Ramos (cell line): ENCODE data around the gene DVL3.
"Not testable (repeated sequence)": the region's sequence is repeated elsewhere in the genome, so short reads cannot be mapped to it uniquely, and the experiment has no call there.

ENCODE experiments used
- in situ Hi-C: fragments of 300-500 bp; cut with MboI; formaldehyde crosslinking; loops from one replicate; pipeline ENCODE4 v1.14.3; 2022; ENCODE audit warnings: low sequenced_read_pairs; ENCODE audit not compliant: unreplicated experiment

Gene DVL3

DNA sequence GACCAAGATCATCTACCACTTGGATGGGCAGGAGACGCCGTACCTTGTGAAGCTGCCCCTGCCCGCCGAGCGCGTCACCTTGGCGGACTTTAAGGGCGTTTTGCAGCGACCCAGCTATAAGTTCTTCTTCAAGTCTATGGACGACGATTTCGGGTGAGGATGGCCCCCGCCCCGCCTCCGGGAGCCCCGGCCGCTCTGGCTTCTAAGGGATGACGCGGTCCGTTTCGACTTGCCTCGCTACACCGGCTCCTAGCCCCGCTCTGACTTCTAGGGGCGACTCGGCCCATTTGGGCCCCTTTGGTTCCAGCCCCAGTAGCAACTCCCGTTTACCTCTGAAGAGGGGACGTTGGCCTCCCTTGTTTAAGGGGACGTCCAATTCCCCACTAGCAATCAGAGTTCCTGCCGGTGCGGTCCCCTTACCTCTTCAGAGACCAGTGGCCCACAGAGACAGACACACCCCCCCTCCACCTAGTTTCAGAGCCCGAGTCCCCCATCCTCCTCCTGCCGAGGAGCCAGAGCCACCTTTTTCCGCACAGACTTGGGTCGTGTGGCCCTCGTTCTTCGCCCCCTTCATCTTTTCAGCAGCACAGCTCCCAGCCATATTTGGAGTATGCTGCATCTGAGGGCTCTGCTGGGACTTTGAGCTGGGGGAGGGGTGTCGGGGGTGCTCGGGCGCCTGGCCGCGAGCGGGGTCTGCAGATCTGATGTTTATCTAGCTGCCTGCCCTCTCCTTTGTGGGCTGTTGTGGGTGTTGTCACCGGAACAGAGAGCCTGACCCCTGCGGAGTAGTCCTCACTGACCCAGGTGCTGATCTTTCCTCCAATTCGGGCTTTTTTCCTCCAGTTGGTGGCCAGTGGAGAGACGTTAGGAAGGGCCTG lies 706 bp downstream of the DVL3 start:
- in situ Hi-C loops: no loop called here

DNA sequence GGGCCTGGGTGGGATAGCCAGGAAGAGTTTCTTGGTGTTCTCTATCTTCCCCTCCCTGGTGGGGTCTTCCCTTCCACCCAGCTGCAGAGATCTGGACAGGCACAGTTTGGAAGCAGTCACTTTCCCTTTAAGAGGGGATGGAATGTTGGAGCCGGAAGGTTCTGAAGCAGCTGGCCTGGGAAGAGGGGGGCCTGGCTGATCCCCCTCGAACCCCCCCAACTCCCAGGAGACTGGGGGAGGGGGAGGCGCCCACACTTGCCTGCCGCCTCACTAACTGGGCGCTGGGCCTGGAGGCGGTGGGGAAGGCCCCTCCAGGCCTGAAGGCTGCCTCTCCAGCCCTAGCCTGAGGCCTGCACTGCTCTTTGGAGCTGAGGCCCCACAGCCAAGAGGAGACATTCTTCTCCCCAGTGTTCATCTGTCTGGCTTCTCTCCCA lies 1.4 kb downstream of the DVL3 start:
- in situ Hi-C loops: no loop called here

DNA sequence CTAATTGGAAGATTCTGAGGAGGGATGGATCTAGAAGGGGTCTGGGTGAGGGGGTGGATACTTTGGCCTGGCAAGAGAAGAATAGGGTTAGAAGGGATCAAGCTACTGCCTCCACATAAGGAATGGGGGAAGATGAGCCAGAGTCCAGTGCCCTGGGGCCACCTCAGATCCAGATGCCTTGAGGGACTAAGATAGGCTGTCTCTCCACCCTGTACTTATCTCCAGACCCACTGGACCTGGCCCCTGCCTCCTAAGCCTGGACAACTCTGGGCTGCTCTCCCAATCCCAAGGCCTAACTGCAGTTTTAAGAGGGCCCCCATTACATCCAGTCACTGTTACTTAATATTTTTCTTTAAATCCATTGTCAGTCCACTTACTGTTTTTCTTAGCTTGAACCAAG lies 2.0 kb downstream of the DVL3 start:
- in situ Hi-C loops: no loop called here

DNA sequence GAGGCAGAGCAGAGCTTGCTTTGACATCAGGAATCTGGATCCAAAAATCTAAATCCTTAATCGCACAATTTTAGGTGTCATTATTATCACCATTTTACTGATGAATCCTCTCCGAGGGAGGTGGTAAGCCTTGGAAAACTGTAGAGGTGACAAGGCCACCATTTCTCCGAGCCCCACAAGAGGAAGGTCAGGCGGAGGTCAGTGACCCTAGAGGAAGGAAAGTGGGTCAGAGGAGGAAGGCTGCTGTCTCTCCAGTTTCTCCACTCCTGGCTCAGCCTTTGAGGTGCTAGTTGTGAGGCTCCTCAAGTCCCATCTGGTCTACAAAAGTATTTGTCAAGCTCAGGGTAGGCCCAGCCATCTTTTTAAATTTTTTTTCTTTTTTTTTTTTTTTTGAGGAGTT lies 3.2 kb downstream of the DVL3 start:
- in situ Hi-C loops: no loop called here

DNA sequence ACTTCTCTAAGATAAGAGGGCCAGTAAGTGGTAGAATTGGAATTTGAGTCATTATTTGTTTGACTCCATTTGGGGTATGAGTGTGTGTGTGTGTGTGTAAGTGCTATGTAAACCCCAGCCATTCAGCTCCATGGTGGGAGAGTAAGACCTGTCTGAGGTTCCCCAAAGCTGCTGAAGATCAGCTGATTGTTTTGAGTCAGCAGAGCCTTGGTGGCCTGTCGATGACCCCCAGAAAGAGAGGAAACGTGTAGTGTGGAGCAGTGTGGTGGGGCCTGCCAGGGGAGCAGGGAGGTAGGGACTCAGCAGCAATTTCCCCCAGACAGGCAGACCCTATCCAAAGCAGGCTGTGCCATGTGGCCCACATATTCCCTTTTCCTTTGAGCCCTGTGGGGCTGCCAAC lies 5.3 kb downstream of the DVL3 start:
- in situ Hi-C loops: no loop called here

DNA sequence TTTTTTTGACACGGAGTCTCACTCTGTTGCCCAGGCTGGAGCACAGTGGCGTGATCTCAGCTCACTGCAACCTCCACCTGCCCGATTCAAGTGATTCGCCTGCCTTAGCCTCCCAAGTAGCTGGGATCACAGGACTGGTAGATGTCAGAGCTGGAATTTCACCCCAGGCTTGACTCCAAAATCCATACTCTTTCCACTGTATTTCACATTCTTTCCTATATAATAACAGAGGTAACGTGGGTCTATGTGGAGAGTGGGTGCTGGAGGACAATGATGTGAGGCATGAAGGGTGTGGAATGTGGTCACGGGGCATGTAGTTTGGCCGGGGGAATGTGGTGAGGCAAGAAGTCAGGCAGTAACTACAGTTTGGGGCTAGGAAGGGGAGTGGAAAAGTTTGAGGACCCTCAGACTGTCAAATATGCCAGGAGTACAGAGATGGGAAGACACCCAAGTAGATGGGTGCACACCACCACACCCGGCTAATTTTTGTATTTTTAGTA lies 7.4 kb downstream of the DVL3 start:
- in situ Hi-C loops: not testable (repeated sequence)

DNA sequence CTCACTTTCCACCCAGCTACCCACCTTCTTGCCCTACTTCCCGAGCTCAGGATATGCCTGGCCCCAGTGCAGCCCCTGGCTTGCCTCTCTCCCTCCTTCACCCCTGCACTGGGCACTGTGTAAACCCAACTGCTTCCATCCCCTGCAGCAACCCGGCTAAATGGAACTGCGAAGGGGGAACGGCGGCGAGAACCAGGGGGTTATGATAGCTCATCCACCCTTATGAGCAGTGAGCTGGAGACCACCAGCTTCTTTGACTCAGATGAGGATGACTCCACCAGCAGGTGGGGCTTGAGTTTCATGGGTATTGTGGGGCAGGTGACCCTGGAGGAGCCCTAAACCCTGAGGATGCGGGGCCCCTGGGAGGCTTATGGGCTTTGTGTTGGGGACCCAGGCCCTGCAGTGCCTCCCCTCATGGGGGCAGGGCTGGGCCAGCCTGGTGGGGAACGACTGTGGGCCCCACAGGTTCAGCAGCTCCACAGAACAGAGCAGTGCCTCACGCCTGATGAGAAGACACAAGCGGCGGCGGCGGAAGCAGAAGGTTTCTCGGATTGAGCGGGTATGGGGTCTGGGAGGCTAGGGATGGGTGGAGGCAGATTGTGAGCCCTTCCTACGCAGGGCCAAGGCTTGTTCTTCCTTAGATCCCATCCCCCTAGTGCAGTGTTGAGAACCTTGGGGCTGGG lies 9.6 kb downstream of the DVL3 start:
- in situ Hi-C loops: no loop called here

DNA sequence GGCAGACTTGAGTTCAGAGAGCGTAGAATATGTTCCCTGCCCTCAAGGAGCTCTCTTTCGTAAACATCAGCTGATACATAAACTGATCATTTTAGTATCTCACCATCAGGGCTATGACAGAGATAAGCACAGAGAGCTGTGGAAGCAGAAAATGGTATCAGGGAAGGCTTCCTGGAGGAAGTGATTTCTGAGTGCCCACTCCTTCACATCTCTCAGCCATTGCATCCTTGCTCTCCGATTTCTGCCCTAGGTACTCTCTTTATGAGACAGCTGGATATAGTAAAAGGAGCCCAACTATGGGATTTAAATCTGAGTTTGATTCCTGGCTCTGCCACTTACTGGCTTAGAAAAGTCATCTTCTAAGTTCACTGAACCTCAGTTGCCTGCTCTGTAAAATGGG lies 10.4 kb downstream of the DVL3 start:
- in situ Hi-C loops: no loop called here

DNA sequence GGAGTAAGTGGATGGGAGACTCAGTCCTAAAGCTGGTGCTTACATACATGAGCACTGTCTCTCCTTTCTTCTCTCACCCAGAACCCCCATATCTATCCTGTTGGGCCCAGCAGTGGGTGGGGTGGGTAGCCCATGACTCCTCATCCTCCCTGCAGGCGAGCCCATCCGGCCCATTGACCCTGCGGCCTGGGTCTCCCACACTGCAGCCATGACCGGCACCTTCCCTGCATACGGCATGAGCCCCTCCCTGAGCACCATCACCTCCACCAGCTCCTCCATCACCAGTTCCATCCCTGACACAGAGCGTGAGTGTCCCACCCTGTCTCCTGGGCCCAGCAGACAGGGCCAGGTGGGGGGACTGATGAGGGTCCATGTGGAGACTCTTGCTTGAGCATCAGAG lies 11.5 kb downstream of the DVL3 start:
- in situ Hi-C loops: no loop called here

DNA sequence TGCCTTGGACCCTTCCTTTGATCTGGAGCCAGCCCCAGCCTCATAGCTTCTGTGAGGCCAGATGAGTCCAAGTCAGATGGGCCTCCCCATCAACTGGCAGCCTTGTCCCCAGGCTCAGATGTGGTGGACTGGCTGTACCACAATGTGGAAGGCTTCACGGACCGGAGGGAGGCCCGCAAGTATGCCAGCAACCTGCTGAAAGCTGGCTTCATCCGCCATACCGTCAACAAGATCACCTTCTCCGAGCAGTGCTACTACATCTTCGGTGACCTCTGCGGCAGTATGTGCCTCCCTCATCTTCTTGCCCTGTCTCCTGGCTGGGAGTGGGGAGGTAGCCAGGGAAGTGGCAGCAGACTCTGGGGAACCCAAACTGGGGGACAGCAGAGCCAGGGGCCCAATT lies 12.6 kb downstream of the DVL3 start:
- in situ Hi-C loops: no loop called here

DNA sequence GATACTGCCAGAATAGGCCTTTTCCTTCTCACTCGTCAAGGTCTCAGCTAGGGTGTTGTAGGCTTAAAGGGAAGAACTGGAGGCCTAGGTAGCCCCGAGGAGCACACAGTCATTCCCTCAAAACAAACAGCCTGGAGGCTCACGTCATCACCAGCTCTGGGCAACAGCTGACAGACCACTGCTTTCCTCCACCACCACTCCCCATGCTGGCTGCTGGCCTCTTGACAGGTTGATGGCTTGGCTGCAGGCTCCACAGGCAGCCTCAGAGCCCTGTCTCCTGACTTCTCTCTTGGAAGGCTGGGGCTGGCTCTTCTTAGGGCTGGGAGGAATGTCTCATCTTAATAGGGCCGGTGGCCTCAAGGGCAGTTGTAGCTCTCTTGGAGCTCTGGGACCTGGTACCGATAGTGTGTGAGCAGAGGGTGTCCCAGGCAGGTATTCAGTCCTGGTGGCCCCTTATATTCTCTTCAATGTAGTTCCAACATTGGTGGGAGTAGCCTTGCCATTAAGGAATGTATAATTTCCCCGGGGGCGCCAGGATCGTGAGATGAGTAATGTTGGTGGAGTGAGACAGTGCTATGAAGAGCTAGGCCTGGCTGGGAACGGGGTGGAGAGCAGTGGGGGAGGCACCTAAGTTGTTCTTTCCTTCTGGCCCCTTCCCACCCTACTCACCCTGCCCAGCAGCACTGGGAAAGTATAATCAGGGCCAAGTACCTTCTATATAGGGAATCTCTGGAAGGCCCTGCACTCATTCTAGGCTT lies 13.4 kb downstream of the DVL3 start:
- in situ Hi-C loops: no loop called here

DNA sequence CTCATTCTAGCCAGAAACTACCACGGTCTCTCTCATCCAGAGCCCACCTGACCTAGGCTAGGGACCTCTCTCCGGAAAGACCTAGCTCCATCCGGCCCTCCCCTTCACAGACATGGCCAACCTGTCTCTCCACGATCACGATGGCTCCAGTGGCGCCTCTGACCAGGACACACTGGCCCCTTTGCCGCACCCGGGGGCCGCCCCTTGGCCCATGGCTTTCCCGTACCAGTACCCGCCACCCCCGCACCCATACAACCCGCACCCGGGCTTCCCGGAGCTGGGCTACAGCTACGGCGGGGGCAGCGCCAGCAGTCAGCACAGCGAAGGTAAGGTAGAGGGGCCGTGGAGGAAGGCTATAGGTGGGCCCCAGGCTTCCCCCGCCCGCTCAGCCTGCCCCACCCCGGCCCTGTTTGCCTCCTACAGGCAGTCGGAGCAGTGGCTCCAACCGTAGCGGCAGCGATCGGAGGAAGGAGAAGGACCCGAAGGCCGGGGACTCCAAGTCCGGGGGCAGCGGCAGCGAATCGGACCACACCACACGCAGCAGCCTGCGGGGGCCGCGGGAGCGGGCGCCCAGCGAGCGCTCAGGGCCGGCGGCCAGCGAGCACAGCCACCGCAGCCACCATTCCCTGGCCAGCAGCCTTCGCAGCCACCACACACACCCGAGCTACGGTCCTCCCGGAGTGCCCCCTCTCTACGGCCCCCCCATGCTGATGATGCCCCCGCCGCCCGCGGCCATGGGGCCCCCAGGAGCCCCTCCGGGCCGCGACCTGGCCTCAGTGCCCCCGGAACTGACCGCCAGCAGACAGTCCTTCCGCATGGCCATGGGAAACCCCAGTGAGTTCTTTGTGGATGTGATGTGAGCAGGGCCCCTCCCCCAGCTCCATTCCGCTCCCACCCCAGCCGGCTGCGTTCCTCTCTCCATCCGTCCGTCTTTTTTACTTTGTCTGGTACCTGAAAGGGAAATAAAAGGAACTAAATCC lies 15.0 kb downstream of the DVL3 start:
- in situ Hi-C loops: no loop called here

DNA sequence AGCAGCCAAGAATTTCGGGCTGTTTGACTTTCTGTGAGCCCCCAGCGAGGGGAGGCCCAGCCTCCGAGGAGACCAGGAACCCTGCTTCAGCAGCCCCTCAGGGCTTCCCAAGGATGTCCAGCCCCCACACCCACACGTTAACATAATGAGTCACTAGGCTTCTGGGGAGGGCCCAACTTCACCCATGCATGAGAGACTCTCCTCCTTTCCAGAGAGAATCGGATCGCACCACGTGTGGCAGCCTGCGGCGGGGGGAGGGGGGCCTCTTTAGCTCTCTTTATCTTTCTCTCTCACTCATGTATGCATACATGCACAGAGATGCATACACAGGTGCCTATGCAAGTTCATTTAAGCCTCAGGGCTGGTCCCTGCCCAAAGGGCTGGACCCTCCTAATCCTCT lies 16.4 kb downstream of the DVL3 start:
- in situ Hi-C loops: no loop called here

DNA sequence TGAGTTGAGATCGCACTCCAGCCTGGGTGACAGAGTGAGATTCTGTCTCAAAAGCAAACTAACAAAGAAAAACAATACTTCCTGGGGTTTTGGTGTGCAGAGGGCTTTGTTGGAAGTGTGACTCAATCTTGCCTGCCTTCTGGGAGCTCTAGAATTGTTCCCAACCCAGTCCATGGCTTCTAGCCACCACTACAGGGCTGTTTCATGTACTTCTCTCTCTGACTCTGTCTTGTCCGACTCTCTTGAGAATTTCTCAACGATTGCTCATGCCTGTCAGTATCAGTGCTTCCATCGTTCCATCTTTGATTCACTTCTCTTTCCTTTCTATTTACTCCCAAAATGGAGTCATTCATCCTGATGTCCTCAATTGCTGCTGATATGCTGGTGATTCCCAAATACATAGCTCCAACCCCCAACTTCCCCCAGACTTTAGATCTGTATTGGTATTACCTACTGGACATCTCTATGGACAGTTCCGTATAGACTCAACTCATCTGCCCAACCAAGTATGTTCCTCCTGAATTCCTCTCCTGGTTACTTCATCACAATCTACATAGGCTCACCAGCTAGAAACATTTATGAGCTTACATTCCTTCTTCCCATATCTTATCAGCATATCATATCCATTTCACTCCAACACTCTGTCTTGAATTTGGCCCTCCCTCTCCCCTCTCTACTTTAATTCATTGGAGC lies 17.6 kb downstream of the DVL3 start:
- in situ Hi-C loops: no loop called here

DNA sequence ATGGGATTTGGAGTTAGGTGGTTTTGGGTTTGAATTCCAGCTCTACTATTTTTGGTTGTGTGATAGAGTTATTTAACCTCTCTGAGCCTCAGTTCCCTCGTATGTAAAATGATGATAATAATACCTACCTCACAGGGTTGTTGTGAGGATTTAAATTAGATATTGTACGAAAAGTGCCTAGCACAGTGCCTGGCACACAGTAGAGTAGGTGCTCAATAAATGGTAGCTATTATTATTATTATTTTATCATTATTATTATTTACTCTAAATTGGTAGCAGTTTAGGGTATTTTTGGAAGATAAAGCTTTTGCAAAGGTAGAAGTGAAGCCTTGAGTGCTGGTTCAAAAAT lies 18.2 kb downstream of the DVL3 start:
- in situ Hi-C loops: no loop called here

DNA sequence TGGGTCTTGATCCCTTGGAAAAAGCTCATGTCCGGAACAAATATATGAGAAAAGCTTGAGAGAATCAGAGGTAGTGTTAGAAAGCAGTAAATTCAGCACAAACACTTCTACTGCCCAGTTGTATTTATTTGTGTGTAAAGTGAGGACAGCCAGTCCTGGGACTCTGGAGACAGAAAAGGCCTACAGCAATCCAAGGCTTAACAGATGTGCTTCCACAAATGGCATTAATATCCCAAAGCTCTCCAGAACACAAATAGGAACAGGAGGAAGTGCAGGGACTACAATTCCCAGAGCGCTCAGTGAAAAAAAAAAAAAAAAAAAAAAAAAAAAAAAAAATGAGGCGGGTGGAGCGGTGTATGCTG lies 19.1 kb downstream of the DVL3 start:
- in situ Hi-C loops: no loop called here

DNA sequence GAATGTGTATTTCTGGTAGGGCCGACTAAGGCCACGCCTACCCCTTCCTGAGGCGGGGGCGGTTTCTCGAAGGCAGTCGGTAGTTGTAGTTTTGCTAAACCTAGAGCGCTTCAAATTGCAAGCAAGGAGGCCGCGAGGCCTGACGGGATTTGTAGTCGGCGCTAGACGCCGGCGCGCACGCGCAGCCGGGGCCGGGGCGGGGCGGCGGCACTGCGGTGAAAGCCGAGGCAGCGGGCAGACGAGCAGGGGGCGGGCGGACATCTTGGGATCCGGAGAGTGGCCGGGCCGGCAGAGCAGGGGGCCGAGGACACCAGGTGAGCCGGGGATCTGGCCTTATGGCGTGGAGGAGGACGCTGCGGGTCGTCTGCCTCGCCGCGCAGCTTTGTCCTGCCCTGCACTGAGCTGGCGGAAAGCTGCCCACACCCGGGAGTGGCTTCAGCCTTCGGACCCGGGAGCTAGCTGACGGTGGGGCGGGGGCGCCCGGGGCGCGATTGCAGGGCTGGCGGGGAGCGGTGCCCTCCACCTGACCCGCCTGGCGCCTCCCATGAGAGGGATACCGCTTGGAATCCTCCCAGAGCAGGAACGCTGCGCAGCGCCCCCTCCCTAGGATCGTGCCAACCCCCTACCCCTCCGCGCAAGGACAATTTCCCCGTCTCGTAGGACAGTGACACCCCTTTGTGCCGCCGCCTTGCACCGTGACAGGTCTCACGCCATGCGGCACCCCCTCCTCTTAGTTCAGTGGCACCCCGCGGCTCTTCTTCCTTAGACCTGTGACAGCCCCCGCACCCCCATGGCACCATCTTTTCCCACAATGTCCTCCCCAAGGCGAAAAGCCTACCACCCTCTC lies 19.7 kb downstream of the DVL3 start, which contains the start of gene AP2M1:
AP2M1 (plus strand) TSS at position 210 of the 847 bp plus-strand sequence. CDS start 2,139 bp downstream, outside the sequence.
- in situ Hi-C loops: no loop called here

DNA sequence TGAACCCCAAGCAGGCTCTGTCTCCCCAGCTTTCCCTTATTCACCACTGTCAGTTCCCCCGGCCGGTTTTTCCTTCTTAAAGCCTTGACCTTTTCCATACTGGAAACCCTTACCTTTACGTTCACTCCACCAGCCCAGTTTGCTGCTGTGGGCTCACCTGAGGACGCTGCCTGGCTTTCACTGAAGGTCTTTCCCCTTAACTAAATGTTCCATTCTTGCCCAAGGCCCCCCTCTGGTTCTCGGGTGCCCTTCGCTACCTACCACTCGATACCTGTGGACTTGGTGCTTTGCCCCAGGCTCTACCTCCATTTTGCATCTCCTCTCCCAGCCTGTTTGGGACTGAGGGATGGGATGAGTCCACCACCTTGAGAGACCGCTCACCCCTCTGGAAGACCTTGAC lies 20.3 kb downstream of the DVL3 start:
- in situ Hi-C loops: no loop called here
